Vagina (tissue), 2 donors: Measurements from ENCODE around the gene CNEP1R1. TPM values are rescaled to one million over a fixed set of nuclear protein-coding genes. Genes with fewer than 3 reads are reported as not detected.

Experiments
- DNase-seq, 2 donors: peaks; one replicate each; pipeline ENCODE4 v3.0.0-alpha.2; 2017; ENCODE audit errors: extremely low spot score in 2 of 2
- H3K27ac ChIP-seq: fragments of 200-600 bp; sonication (generic); one replicate; pipeline ENCODE4 v1.5.1; 2019
- H3K27me3 ChIP-seq: fragments of 200-600 bp; sonication (generic); one replicate; pipeline ENCODE4 v1.5.1; 2019
- H3K36me3 ChIP-seq, 2 donors: fragments of 200-600 bp; sonication (generic); one replicate each; pipeline ENCODE4 v1.5.1; 2017 to 2019
- H3K4me1 ChIP-seq: fragments of 200-600 bp; sonication (generic); one replicate; pipeline ENCODE4 v1.5.1; 2019
- H3K4me3 ChIP-seq, 2 donors: fragments of 200-600 bp; sonication (generic); 1 replicate in 1 of 2; 2 replicates in 1 of 2; pipeline ENCODE4 v1.5.1; 2016 to 2019
- H3K9me3 ChIP-seq: fragments of 200-600 bp; sonication (generic); one replicate; pipeline ENCODE4 v1.5.1; 2019
- POLR2A ChIP-seq, 2 donors: fragments of 450-650 bp; IDR thresholded peaks; one replicate each; pipeline ENCODE4 v1.6.1; 2017; ENCODE audit warnings: antibody characterized with exemption in 2 of 2, mild to moderate bottlenecking in 2 of 2, moderate library complexity in 2 of 2
- POLR2AphosphoS5 ChIP-seq, 2 donors: sonication (generic); formaldehyde crosslinking; IDR thresholded peaks; one replicate each; pipeline ENCODE4 v1.9.0; 2017; ENCODE audit warnings: antibody characterized with exemption in 2 of 2, mild to moderate bottlenecking in 2 of 2, low read depth in 1 of 2; ENCODE audit not compliant: insufficient read depth in 1 of 2
- intact Hi-C: fragments of 100-400 bp; cut with DNase I; formaldehyde crosslinking; loops from one replicate; pipeline ENCODE4 v1.15.1; 2023
- total RNA-seq: library from RNA; depleted of rRNA; stranded (reverse); fragments of >200 nt; gene quantifications from one replicate; pipeline ENCODE4 v1.2.3, GENCODE V29; 2016
- TF ChIP-seq, protein P1 (sequence below), 3 experiments: fragments of 450-650 bp in 2 of 3; fragments of 200-600 bp in 1 of 3; sonication (generic) in 1 of 3; IDR thresholded peaks; one replicate each; pipeline ENCODE4 v1.5.1; 2017 to 2019; ENCODE audit warnings: antibody characterized with exemption in 3 of 3, mild to moderate bottlenecking in 2 of 3, moderate library complexity in 2 of 3

CNEP1R1 gene
- total RNA-seq, 1 donor from 2014 or later: 20.4 TPM

DNA sequence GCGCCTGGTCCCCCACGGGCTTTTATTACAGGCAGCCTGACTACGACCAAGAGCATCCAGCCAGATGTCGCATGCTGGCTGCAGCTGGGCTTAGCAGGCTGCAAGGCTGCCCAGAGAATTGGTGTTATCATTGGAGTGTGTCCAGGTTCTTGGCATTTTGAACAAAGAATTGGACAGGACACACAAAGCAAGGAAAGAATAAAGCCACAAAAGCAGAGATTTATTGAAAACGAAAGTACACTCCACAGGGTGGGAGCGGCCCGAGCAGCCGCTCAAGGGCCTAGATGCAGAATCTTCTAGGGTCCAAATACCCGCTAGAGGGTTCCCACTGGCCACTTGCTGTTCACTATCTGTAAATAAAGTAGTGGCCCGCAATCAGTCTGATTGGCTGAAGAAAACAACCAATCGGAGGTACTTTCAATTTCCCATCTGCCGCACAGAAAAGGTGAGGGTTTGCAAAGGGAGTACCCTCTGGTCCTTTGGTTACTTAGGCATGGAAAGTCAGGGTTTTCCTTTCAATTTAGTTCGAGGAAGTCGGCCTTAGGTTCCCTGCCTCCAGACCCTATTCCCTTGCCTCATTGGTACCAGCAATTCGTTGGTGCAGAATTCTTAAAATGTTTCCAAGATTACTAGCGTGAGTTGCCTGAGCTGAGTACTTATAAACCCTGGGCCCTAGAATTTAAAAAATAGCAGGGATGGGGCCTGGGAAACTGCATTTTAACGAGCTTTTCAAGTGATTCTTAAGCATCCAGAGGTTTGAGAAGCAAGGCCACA lies 38.5 kb upstream of the CNEP1R1 start:
- no peaks in the 10 kb centered on the region for H3K4me1 ChIP-seq
- peak overlapping the region in 1 of 2 donors; percentile 6 for H3K4me3 ChIP-seq
- no peak for DNase-seq
- TF ChIP-seq POLR2AphosphoS5 (IDR thresholded peaks at IDR 0.05; ENCODE audit: insufficient read depth in 1 of 2, low read depth in 1 of 2): no peak
- no peak for TF ChIP-seq POLR2A (IDR thresholded peaks at IDR 0.05)
- TF ChIP-seq, protein P1, sequence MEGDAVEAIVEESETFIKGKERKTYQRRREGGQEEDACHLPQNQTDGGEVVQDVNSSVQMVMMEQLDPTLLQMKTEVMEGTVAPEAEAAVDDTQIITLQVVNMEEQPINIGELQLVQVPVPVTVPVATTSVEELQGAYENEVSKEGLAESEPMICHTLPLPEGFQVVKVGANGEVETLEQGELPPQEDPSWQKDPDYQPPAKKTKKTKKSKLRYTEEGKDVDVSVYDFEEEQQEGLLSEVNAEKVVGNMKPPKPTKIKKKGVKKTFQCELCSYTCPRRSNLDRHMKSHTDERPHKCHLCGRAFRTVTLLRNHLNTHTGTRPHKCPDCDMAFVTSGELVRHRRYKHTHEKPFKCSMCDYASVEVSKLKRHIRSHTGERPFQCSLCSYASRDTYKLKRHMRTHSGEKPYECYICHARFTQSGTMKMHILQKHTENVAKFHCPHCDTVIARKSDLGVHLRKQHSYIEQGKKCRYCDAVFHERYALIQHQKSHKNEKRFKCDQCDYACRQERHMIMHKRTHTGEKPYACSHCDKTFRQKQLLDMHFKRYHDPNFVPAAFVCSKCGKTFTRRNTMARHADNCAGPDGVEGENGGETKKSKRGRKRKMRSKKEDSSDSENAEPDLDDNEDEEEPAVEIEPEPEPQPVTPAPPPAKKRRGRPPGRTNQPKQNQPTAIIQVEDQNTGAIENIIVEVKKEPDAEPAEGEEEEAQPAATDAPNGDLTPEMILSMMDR (IDR thresholded peaks at IDR 0.05): no peak
- H3K27me3 ChIP-seq: no peaks in the 10 kb centered on the region
- no peaks in the 10 kb centered on the region for H3K9me3 ChIP-seq
- H3K27ac ChIP-seq: no peak overlapping the region
- H3K36me3 ChIP-seq: no peaks in the 10 kb centered on the region
- intact Hi-C loops: no loop called here

DNA sequence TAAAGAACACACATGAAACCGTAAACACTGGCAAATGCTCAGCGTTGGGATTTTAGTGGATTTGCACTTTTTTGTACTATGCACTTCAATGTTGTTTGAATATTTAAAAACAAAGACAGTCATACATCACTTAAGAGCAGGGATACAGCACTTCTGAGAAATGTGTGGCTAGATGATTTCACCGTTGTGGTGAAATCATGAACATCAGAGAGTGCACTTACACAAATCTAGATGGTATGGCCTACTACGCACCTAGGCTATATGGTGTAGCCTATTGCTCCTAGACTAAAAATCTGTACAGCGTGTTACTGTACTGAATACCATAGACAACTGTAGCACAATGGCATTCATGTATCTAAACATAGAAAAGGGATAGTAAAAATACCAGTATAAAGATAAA lies 37.6 kb upstream of the CNEP1R1 start:
- DNase-seq: no peak
- no peak overlapping the region for H3K4me3 ChIP-seq
- H3K4me1 ChIP-seq: no peaks in the 10 kb centered on the region
- TF ChIP-seq POLR2AphosphoS5 (IDR thresholded peaks at IDR 0.05; ENCODE audit: insufficient read depth in 1 of 2, low read depth in 1 of 2): no peak
- TF ChIP-seq, protein P1 (IDR thresholded peaks at IDR 0.05): no peak
- no peak for TF ChIP-seq POLR2A (IDR thresholded peaks at IDR 0.05)
- intact Hi-C loops: no loop called here
- no peaks in the 10 kb centered on the region for H3K9me3 ChIP-seq
- no peaks in the 10 kb centered on the region for H3K27me3 ChIP-seq
- no peak overlapping the region for H3K27ac ChIP-seq
- H3K36me3 ChIP-seq: no peaks in the 10 kb centered on the region

DNA sequence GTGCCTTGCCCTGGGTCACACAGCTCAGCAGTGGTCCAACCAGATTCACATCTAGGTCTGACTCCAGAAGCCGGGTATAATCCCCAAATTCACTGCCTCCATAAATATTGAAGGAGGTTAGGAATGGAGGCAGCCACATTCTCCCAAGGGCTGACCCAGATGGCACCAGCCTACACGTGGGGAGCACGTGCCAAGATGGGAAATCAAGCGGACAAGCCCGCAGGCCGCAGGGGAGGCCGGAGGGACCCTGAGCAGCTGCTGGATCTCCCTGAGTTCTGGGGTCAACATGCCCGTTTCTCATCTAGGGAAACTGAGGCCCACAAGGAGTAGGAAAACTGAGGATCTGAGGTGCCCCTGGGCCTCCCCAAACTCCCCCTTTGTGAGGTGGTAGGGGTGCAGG lies 32.2 kb upstream of the CNEP1R1 start:
- TF ChIP-seq POLR2AphosphoS5 (IDR thresholded peaks at IDR 0.05; ENCODE audit: insufficient read depth in 1 of 2, low read depth in 1 of 2) (no peak), POLR2A (IDR thresholded peaks at IDR 0.05) (no peak)
- TF ChIP-seq, protein P1 (IDR thresholded peaks at IDR 0.05): no peak
- Histone ChIP-seq H3K9me3 (no peaks in the 10 kb centered on the region), H3K4me3 (no peak overlapping the region), H3K36me3 (no peaks in the 10 kb centered on the region), H3K4me1 (no peaks in the 10 kb centered on the region), H3K27me3 (no peaks in the 10 kb centered on the region), H3K27ac (no peak overlapping the region)
- intact Hi-C loops: no loop called here
- no peak for DNase-seq

DNA sequence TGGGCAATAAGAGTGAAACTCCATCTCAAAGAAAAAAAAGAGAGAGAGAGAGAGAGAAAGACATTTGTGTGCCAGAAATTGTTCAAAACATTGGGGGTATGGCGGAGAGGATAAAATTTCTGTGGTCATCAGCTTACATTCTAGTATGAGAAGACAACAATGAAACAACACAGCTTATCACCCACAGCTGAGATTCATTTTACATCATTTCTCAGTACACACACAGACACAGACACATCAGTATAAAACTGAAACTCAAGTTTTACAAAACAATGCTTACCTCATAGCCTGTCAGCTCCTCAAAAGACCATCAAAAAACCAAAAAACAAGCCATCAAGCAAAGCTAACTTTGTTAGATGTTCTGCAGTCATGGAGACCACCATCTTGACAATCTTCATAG lies 31.4 kb upstream of the CNEP1R1 start:
- Histone ChIP-seq H3K4me1 (no peaks in the 10 kb centered on the region), H3K27me3 (no peaks in the 10 kb centered on the region), H3K4me3 (no peak overlapping the region), H3K27ac (no peak overlapping the region), H3K36me3 (no peaks in the 10 kb centered on the region), H3K9me3 (no peaks in the 10 kb centered on the region)
- intact Hi-C loops: no loop called here
- no peak for TF ChIP-seq POLR2A (IDR thresholded peaks at IDR 0.05)
- DNase-seq: no peak

DNA sequence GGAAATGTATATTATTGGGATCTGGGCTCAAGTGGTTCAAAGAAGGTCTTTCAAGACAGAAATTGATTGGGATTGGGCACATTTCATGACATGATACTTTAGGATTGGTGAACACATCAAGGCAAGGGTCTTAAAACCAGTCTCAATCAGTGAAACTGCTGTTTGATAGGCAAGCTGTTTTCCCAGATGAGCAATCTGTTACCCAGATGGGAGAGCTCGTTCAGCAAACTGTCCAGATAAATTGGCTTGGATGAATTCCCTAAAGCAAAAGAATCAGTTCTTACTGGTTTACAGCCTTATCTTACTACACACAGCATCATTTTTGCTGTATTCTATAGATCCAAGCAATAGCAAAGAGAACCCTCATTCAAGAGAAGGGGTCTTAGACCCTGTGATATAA lies 31.0 kb upstream of the CNEP1R1 start:
- intact Hi-C loops: no loop called here
- Histone ChIP-seq H3K4me1 (no peaks in the 10 kb centered on the region), H3K9me3 (no peaks in the 10 kb centered on the region), H3K36me3 (no peaks in the 10 kb centered on the region), H3K27ac (no peak overlapping the region), H3K27me3 (no peaks in the 10 kb centered on the region), H3K4me3 (no peak overlapping the region)
- DNase-seq: no peak
- TF ChIP-seq POLR2A (IDR thresholded peaks at IDR 0.05): no peak
- TF ChIP-seq, protein P1 (IDR thresholded peaks at IDR 0.05): no peak
- no peak for TF ChIP-seq POLR2AphosphoS5 (IDR thresholded peaks at IDR 0.05; ENCODE audit: insufficient read depth in 1 of 2, low read depth in 1 of 2)
